Neuronal stem cell (in vitro differentiated cells): Measurements from ENCODE around the gene TTC33.

Experiments used
- DNase-seq: peaks from one replicate; pipeline ENCODE4 v3.0.0-alpha.2; 2013; ENCODE audit warnings: low spot score
- H2AFZ ChIP-seq: one replicate; pipeline ENCODE4 v1.6.1; 2013; ENCODE audit warnings: mild to moderate bottlenecking, low read length, inconsistent platforms
- H2AK5ac ChIP-seq: 2 replicates; pipeline ENCODE4 v1.6.1; 2013; ENCODE audit warnings: low read depth, mild to moderate bottlenecking, inconsistent platforms, low read length, moderate library complexity, mixed read lengths
- H2BK120ac ChIP-seq: 2 replicates; pipeline ENCODE4 v1.6.1; 2013; ENCODE audit warnings: low read depth, mild to moderate bottlenecking, inconsistent platforms, low read length, moderate library complexity, mixed read lengths
- H2BK12ac ChIP-seq: one replicate; pipeline ENCODE4 v1.6.1; 2013; ENCODE audit warnings: low read length, inconsistent platforms
- H2BK15ac ChIP-seq: 2 replicates; pipeline ENCODE4 v1.6.1; 2013; ENCODE audit warnings: mild to moderate bottlenecking, low read length, inconsistent platforms, mixed read lengths
- H2BK5ac ChIP-seq: one replicate; pipeline ENCODE4 v1.6.1; 2013; ENCODE audit warnings: inconsistent platforms, mild to moderate bottlenecking, low read length, moderate library complexity
- H3K14ac ChIP-seq: one replicate; pipeline ENCODE4 v1.6.1; 2013; ENCODE audit warnings: low read length, inconsistent platforms
- H3K18ac ChIP-seq: 2 replicates; pipeline ENCODE4 v1.6.1; 2013; ENCODE audit warnings: low read length, inconsistent platforms
- H3K23ac ChIP-seq: 2 replicates; pipeline ENCODE4 v1.6.1; 2013; ENCODE audit warnings: low read depth, mild to moderate bottlenecking, mixed read lengths, low read length, inconsistent platforms; ENCODE audit not compliant: poor library complexity
- H3K27ac ChIP-seq: replicated peaks from 3 replicates; pipeline ENCODE4 v1.5.1; 2013; ENCODE audit warnings: low read length, inconsistent platforms
- H3K27me3 ChIP-seq, 3 experiments: 2 replicates each; pipeline ENCODE4 v1.6.1; 2013; ENCODE audit warnings: low read length in 3 of 3, mild to moderate bottlenecking in 2 of 3, inconsistent platforms in 1 of 3, low read depth in 1 of 3, mixed read lengths in 1 of 3, moderate library complexity in 1 of 3; ENCODE audit not compliant: control insufficient read depth in 3 of 3, insufficient read depth in 3 of 3
- H3K36me3 ChIP-seq, 2 donors: replicated peaks in 1 of 2; 2 replicates each; pipeline ENCODE4 v1.6.1; 2013; ENCODE audit warnings: low read length in 2 of 2; ENCODE audit not compliant: control insufficient read depth in 2 of 2, insufficient read depth in 2 of 2
- H3K4ac ChIP-seq: 2 replicates; pipeline ENCODE4 v1.6.1; 2013; ENCODE audit warnings: inconsistent platforms, mild to moderate bottlenecking, low read length, moderate library complexity
- H3K4me1 ChIP-seq, 2 donors: 1 replicate in 1 of 2; 2 replicates in 1 of 2; pipeline ENCODE4 v1.6.1; 2013; ENCODE audit warnings: low read length in 2 of 2, low read depth in 1 of 2; ENCODE audit not compliant: control insufficient read depth in 2 of 2, insufficient read depth in 1 of 2
- H3K4me2 ChIP-seq: one replicate; pipeline ENCODE4 v1.6.1; 2013; ENCODE audit warnings: mild to moderate bottlenecking, low read length, inconsistent platforms; ENCODE audit not compliant: insufficient read depth, poor library complexity, severe bottlenecking
- H3K4me3 ChIP-seq, 2 donors: 2 replicates each; pipeline ENCODE4 v1.5.1; 2013; ENCODE audit warnings: low read length in 2 of 2, mild to moderate bottlenecking in 2 of 2, inconsistent platforms in 1 of 2, moderate library complexity in 1 of 2
- H3K79me1 ChIP-seq: one replicate; pipeline ENCODE4 v1.6.1; 2013; ENCODE audit warnings: low read depth, mild to moderate bottlenecking, inconsistent platforms, low read length, moderate library complexity
- H3K9ac ChIP-seq: one replicate; pipeline ENCODE4 v1.6.1; 2013; ENCODE audit warnings: mild to moderate bottlenecking, low read depth, low read length, inconsistent platforms; ENCODE audit not compliant: poor library complexity
- H3K9me3 ChIP-seq, 2 donors: replicated peaks in 1 of 2; 2 replicates each; pipeline versions ENCODE3 to v1.6.1; 2013; ENCODE audit warnings: low read length in 2 of 2, mild to moderate bottlenecking in 2 of 2, inconsistent platforms in 1 of 2, low read depth in 1 of 2, mixed read lengths in 1 of 2, moderate library complexity in 1 of 2; ENCODE audit not compliant: control insufficient read depth in 2 of 2, insufficient read depth in 1 of 2
- H4K8ac ChIP-seq: one replicate; pipeline ENCODE4 v1.6.1; 2013; ENCODE audit warnings: low read depth, mild to moderate bottlenecking, inconsistent platforms, low read length, moderate library complexity
- H4K91ac ChIP-seq: one replicate; pipeline ENCODE4 v1.6.1; 2013; ENCODE audit warnings: low read length, low read depth, mild to moderate bottlenecking, inconsistent platforms; ENCODE audit not compliant: poor library complexity
- WGBS, 2 donors: extraction: QIAGEN DNeasy Blood & Tissue Kit; methylation state at CpG; one replicate each; pipeline ENCODE4 v1.1.7; 2013; ENCODE audit warnings: missing lambda C conversion rate in 2 of 2, mixed read lengths in 1 of 2; ENCODE audit not compliant: insufficient read length in 2 of 2, insufficient replicate concordance in 1 of 2; ENCODE audit errors: extremely low coverage in 2 of 2; 5-methylcytosine and 5-hydroxymethylcytosine counted together

Gene TTC33

GRCh38 chr5:40497573-40497972, 258.2 kb downstream of the TTC33 start:
- H2AFZ ChIP-seq = no peak overlapping the region
- WGBS, 2 donors = no CpG with 5 or more reads among the region's 1 CpG
- H4K91ac ChIP-seq = no peak overlapping the region
- H3K27ac ChIP-seq = no peak overlapping the region
- H3K79me1 ChIP-seq = no peaks in the 10 kb centered on the region
- peaks cover 0 to 5% of the 10 kb centered on the region in 2 donors for H3K4me1 ChIP-seq
- H2AK5ac ChIP-seq = no peak overlapping the region
- no peak overlapping the region for H2BK5ac ChIP-seq
- H2BK120ac ChIP-seq = no peak overlapping the region
- no peaks in the 10 kb centered on the region for H3K27me3 ChIP-seq
- DNase-seq = no peak
- no peak overlapping the region for H3K4me2 ChIP-seq
- H2BK15ac ChIP-seq = no peak overlapping the region
- H3K4ac ChIP-seq = no peak overlapping the region
- no peak overlapping the region for H3K9ac ChIP-seq
- no peaks in the 10 kb centered on the region for H3K9me3 ChIP-seq
- no peak overlapping the region for H3K4me3 ChIP-seq
- H4K8ac ChIP-seq = no peak overlapping the region
- no peak overlapping the region for H3K18ac ChIP-seq
- H2BK12ac ChIP-seq = no peak overlapping the region
- H3K14ac ChIP-seq = no peak overlapping the region
- H3K36me3 ChIP-seq = no peaks in the 10 kb centered on the region
- no peak overlapping the region for H3K23ac ChIP-seq

GRCh38 chr5:40495237-40495635, 260.5 kb downstream of the TTC33 start:
- no peak overlapping the region for H3K27ac ChIP-seq
- H3K14ac ChIP-seq = no peak overlapping the region
- H3K9ac ChIP-seq = no peak overlapping the region
- H3K4me3 ChIP-seq = no peak overlapping the region
- H2BK12ac ChIP-seq = no peak overlapping the region
- H3K9me3 ChIP-seq = no peaks in the 10 kb centered on the region
- peaks cover 0 to 5% of the 10 kb centered on the region in 2 donors for H3K4me1 ChIP-seq
- H4K91ac ChIP-seq = no peak overlapping the region
- H3K4me2 ChIP-seq = no peak overlapping the region
- no peaks in the 10 kb centered on the region for H3K27me3 ChIP-seq
- H3K4ac ChIP-seq = no peak overlapping the region
- H3K79me1 ChIP-seq = no peaks in the 10 kb centered on the region
- no peak overlapping the region for H4K8ac ChIP-seq
- no peak overlapping the region for H2AK5ac ChIP-seq
- H3K18ac ChIP-seq = no peak overlapping the region
- H2BK120ac ChIP-seq = no peak overlapping the region
- H3K36me3 ChIP-seq = no peaks in the 10 kb centered on the region
- no peak overlapping the region for H2BK5ac ChIP-seq
- WGBS, 2 donors = no CpG with 5 or more reads among the region's 3 CpGs
- DNase-seq = no peak
- no peak overlapping the region for H2AFZ ChIP-seq
- H3K23ac ChIP-seq = no peak overlapping the region
- no peak overlapping the region for H2BK15ac ChIP-seq

GRCh38 chr5:40494631-40495236, 261.0 kb downstream of the TTC33 start:
- H3K9ac ChIP-seq = no peak overlapping the region
- H2BK120ac ChIP-seq = no peak overlapping the region
- no peak overlapping the region for H3K27ac ChIP-seq
- no peak overlapping the region for H3K4me2 ChIP-seq
- no peaks in the 10 kb centered on the region for H3K79me1 ChIP-seq
- H2AFZ ChIP-seq = no peak overlapping the region
- H4K91ac ChIP-seq = no peak overlapping the region
- no peak overlapping the region for H4K8ac ChIP-seq
- no peak overlapping the region for H2BK15ac ChIP-seq
- WGBS, 2 donors = no CpG with 5 or more reads among the region's 4 CpGs
- H2BK12ac ChIP-seq = no peak overlapping the region
- H3K18ac ChIP-seq = no peak overlapping the region
- H2AK5ac ChIP-seq = no peak overlapping the region
- no peak for DNase-seq
- H3K4ac ChIP-seq = no peak overlapping the region
- H3K23ac ChIP-seq = no peak overlapping the region
- H2BK5ac ChIP-seq = no peak overlapping the region
- no peaks in the 10 kb centered on the region for H3K9me3 ChIP-seq
- H3K14ac ChIP-seq = no peak overlapping the region
- H3K36me3 ChIP-seq = no peaks in the 10 kb centered on the region
- H3K27me3 ChIP-seq = no peaks in the 10 kb centered on the region
- peaks cover 0 to 5% of the 10 kb centered on the region in 2 donors for H3K4me1 ChIP-seq
- no peak overlapping the region for H3K4me3 ChIP-seq

GRCh38 chr5:40492056-40492455, 263.7 kb downstream of the TTC33 start:
- no peak overlapping the region for H2AK5ac ChIP-seq
- H3K9me3 ChIP-seq = no peaks in the 10 kb centered on the region
- no CpG with 5 or more reads among the region's 1 CpG for WGBS, 2 donors
- H3K27ac ChIP-seq = no peak overlapping the region
- H2BK120ac ChIP-seq = no peak overlapping the region
- no peak overlapping the region for H4K91ac ChIP-seq
- no peak overlapping the region for H3K4me2 ChIP-seq
- H3K18ac ChIP-seq = no peak overlapping the region
- no peak overlapping the region for H2BK12ac ChIP-seq
- no peak overlapping the region for H3K4me3 ChIP-seq
- no peak for DNase-seq
- no peak overlapping the region for H3K9ac ChIP-seq
- H2BK5ac ChIP-seq = no peak overlapping the region
- H2AFZ ChIP-seq = no peak overlapping the region
- H3K79me1 ChIP-seq = no peaks in the 10 kb centered on the region
- H3K36me3 ChIP-seq = no peaks in the 10 kb centered on the region
- no peak overlapping the region for H3K4ac ChIP-seq
- no peaks in the 10 kb centered on the region for H3K27me3 ChIP-seq
- no peak overlapping the region for H3K14ac ChIP-seq
- no peak overlapping the region for H4K8ac ChIP-seq
- H3K23ac ChIP-seq = no peak overlapping the region
- no peak overlapping the region for H2BK15ac ChIP-seq
- peaks cover 0 to 5% of the 10 kb centered on the region in 2 donors for H3K4me1 ChIP-seq
